ENCODE results near the gene NPDC1. TPM values are rescaled to one million over a fixed set of nuclear protein-coding genes. Genes with fewer than 3 reads are reported as not detected.
A peak's percentile ranks its signal among the peaks of the same experiment; 100 is the strongest.

Gene NPDC1
- polyA plus RNA-seq, 1 experiment: 31.9 TPM

DNA sequence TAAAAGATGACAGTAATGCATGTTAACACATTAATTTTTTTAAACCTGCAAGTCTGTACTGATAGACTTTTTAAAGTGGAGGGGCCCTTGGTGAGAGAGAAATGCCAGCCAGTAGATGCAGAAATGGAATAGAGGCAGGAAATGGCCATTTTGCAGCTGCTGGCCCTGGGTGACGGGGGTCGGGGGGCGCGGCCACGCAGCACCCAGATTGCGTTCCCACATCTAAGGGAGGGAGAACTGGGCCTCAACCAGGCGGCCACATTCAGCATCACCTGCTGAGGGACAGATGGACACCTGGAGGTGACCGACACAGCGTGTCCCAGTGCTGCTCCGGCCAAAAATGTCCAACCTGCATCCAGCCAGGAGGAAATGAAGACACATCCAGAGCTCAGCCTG is 43.3 kb downstream of the NPDC1 start:
- no peak for DNase-seq (ENCODE audit: low read depth)
- TF ChIP-seq, protein P1, sequence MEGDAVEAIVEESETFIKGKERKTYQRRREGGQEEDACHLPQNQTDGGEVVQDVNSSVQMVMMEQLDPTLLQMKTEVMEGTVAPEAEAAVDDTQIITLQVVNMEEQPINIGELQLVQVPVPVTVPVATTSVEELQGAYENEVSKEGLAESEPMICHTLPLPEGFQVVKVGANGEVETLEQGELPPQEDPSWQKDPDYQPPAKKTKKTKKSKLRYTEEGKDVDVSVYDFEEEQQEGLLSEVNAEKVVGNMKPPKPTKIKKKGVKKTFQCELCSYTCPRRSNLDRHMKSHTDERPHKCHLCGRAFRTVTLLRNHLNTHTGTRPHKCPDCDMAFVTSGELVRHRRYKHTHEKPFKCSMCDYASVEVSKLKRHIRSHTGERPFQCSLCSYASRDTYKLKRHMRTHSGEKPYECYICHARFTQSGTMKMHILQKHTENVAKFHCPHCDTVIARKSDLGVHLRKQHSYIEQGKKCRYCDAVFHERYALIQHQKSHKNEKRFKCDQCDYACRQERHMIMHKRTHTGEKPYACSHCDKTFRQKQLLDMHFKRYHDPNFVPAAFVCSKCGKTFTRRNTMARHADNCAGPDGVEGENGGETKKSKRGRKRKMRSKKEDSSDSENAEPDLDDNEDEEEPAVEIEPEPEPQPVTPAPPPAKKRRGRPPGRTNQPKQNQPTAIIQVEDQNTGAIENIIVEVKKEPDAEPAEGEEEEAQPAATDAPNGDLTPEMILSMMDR (IDR thresholded peaks at IDR 0.05; ENCODE audit: insufficient read depth, low read depth, low read length): no peak
- Histone ChIP-seq H3K4me3 (ENCODE audit: low read depth, low read length) (no peak overlapping the region), H3K27me3 (ENCODE audit: control insufficient read depth, insufficient read depth, low read length) (no peaks in the 10 kb centered on the region), H3K36me3 (ENCODE audit: control insufficient read depth, insufficient read depth, low read length) (no peaks in the 10 kb centered on the region)
- ChIA-PET POLR2A (no interaction called here), CTCF (interaction anchor here (1.1 to 4.9 kb wide), 5 partner anchors 10 to 95 kb away, joined by 3 to 18 read pairs (median 4); partner anchors contain the start of gene PAXX)

DNA sequence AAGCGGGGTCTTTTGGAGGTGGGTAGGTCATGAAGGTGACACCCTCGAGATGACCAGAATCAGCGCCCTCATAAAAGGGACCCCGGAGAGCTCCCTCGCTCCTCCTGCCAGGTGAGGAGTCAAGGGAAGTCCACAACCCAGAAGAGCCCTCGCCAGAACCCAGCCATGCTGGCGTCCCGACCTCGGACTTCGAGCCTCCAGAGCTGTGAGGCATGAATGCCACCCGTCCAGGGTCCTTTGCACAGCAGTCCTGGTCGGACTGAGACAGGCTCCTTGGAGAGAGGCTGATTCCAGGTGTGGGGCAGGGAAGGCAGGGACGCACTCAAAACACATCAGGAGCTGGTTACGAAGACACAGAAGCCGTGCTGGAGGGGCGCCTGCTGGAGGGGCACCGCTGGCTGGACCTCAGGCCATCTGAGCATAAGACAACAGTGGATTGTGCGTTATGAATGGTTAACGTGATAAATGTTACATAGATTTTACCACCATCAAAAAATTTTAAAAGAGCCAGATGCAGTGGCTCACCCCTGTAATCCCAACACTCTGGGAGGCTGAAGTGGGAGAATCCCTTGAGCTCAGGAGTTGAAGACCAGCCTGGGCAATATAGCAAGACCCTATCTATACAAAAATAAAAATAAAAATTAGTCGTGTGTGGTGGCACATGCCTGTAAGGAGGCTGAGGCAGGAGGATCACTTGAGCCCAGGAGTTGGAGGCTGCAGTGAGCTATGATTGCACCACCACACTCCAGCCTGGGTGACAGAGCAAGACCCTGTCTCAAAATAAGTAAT is 43.9 kb downstream of the NPDC1 start:
- ChIA-PET CTCF (interaction anchor here (1.1 to 4.9 kb wide), 5 partner anchors 10 to 95 kb away, joined by 3 to 18 read pairs (median 4); partner anchors contain the start of gene PAXX), POLR2A (no interaction called here)
- TF ChIP-seq, protein P1 (IDR thresholded peaks at IDR 0.05; ENCODE audit: insufficient read depth, low read depth, low read length): no peak
- Histone ChIP-seq H3K27me3 (ENCODE audit: control insufficient read depth, insufficient read depth, low read length) (no peaks in the 10 kb centered on the region), H3K36me3 (ENCODE audit: control insufficient read depth, insufficient read depth, low read length) (no peaks in the 10 kb centered on the region), H3K4me3 (ENCODE audit: low read depth, low read length) (no peak overlapping the region)
- no peak for DNase-seq (ENCODE audit: low read depth)

DNA sequence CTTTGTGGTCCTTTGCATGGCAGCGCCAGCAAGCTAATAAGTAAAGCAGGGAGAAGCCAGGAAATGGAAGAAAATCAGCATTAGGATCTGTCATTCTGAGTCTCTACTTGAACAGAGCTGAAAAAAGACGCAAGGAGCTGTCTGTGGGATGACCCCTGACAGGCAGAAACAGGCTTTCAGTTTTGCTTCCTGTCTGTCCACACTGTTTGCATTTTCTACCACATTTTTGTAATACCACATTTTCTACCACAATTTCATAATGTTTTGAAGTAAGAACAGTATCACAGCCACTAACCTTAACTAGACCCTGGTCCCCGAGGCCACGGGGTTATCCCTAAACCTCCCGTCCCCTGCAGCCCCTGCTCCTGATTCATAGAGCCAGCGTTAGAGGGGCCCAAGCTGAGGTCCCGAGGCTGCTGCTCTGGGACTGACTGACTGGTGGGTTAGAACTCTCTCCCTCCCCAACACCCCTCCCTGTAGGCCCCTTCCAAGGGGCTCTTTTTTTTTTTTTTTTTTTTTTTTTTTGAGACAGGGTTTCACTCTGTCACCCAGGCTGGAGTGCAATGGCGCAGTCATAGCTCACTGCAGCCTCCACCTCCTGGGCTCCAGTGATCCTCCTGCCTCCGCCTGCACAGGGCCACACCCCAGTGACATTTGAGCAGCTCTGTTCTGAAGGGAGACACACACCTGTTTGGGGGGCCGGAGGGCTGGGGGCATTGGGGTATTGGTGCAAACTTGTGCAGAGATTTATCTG is 45.6 kb downstream of the NPDC1 start:
- H3K36me3 ChIP-seq (ENCODE audit: control insufficient read depth, insufficient read depth, low read length): no peaks in the 10 kb centered on the region
- POLR2A ChIA-PET: interaction anchor here (0.6 kb wide), 1 partner anchor 223 kb away, joined by 3 read pairs; no protein-coding TSS in a partner anchor
- TF ChIP-seq, protein P1 (IDR thresholded peaks at IDR 0.05; ENCODE audit: insufficient read depth, low read depth, low read length): no peak
- CTCF ChIA-PET: interaction anchor here (0.7 to 1.7 kb wide), 4 partner anchors 29 to 52 kb away, joined by 3 to 7 read pairs (median 5); partner anchors contain the start of gene ABCA2
- H3K27me3 ChIP-seq (ENCODE audit: control insufficient read depth, insufficient read depth, low read length): no peaks in the 10 kb centered on the region
- DNase-seq (ENCODE audit: low read depth): peak; percentile 30
- no peak overlapping the region for H3K4me3 ChIP-seq (ENCODE audit: low read depth, low read length)

DNA sequence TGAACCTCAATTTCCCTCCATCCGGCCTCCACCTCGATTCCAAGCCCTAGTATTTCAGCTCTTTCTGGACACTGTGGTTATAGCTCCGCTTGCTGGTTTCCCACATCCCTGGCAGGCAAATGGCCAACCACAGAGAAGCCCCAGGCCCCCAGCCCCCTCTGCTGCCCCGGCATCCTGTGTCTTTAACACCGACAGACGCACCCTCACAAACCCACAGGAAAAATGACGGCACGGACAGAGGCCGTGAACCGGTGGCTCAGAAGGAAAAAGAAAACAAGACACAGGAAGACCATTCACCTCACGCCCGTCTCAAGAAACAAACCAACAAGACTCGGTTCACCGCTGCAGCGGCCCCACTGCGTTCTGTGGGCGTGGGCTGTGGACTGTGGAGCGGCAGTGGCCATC is 48.1 kb downstream of the NPDC1 start:
- Histone ChIP-seq H3K36me3 (ENCODE audit: control insufficient read depth, insufficient read depth, low read length) (no peaks in the 10 kb centered on the region), H3K27me3 (ENCODE audit: control insufficient read depth, insufficient read depth, low read length) (no peaks in the 10 kb centered on the region), H3K4me3 (ENCODE audit: low read depth, low read length) (no peak overlapping the region)
- DNase-seq (ENCODE audit: low read depth): no peak
- CTCF ChIA-PET: interaction anchor here (1.1 kb wide), 1 partner anchor 31 kb away, joined by 5 read pairs; no protein-coding TSS in a partner anchor
- POLR2A ChIA-PET: no interaction called here
- TF ChIP-seq, protein P1 (IDR thresholded peaks at IDR 0.05; ENCODE audit: insufficient read depth, low read depth, low read length): no peak

DNA sequence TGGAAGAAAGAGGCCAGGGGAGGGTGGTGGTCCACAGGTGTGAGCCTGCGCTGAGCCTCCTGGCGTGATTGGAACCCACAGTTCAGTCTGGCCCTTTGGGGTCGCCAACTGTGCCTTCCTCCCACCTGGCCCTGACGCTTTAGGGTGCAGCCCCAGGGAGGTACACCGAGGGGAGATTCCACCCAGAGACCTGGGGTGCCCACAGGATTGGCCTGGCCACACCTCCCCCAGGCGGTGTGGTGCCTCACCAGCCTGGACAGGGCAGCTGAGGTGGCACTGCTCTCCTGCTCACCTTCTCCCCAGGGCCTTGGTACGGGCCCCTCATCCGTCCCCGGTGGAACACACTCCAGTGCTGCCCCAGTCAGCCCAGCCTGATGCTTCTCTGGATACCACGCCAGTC is 48.6 kb downstream of the NPDC1 start:
- TF ChIP-seq, protein P1 (IDR thresholded peaks at IDR 0.05; ENCODE audit: insufficient read depth, low read depth, low read length): no peak
- Histone ChIP-seq H3K27me3 (ENCODE audit: control insufficient read depth, insufficient read depth, low read length) (no peaks in the 10 kb centered on the region), H3K36me3 (ENCODE audit: control insufficient read depth, insufficient read depth, low read length) (no peaks in the 10 kb centered on the region), H3K4me3 (ENCODE audit: low read depth, low read length) (no peak overlapping the region)
- ChIA-PET POLR2A (no interaction called here), CTCF (interaction anchor here (2.2 kb wide), 1 partner anchor 30 kb away, joined by 7 read pairs; the partner anchor contains the start of gene ABCA2)
- no peak for DNase-seq (ENCODE audit: low read depth)
